Suprapubic skin (tissue), 3 donors: ENCODE measurements around the gene TAS1R2.

Source experiments
- POLR2AphosphoS5 ChIP-seq, 3 donors: sonication (generic); formaldehyde crosslinking; IDR thresholded peaks; one replicate each; pipeline ENCODE4 v1.6.1; 2017; ENCODE audit warnings: antibody characterized with exemption in 3 of 3
- TF ChIP-seq, protein P1 (sequence below), 2 donors: fragments of 200-600 bp in 1 of 2; fragments of 450-650 bp in 1 of 2; sonication (generic) in 1 of 2; IDR thresholded peaks; one replicate each; pipeline ENCODE4 v1.5.1; 2016 to 2019; ENCODE audit warnings: antibody characterized with exemption in 2 of 2, mild to moderate bottlenecking in 1 of 2, moderate library complexity in 1 of 2

DNA sequence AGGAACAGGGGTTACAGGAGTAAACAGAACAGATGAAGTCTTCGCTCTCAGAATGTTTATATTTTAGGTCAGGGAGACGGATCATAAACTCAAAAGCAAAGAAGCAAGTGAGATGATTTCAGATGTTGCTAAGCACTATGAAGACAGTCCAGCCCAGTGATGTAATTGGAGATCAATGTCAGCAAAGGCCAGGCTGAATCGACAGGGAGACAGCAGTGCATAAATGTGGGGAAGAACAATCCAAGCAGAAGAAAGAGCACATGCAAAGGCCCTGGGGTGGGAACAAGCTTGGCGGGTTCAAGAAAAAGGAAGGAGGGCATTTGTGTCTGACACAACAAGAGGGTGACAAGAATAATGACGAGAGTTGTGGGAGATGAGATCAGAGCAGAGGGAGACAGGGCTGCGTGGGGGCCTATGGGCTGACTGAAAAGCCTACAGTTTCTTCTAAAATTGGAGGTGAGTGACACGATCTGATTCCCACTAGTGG is 47.0 kb downstream of the TAS1R2 start:
- TF ChIP-seq, protein P1, sequence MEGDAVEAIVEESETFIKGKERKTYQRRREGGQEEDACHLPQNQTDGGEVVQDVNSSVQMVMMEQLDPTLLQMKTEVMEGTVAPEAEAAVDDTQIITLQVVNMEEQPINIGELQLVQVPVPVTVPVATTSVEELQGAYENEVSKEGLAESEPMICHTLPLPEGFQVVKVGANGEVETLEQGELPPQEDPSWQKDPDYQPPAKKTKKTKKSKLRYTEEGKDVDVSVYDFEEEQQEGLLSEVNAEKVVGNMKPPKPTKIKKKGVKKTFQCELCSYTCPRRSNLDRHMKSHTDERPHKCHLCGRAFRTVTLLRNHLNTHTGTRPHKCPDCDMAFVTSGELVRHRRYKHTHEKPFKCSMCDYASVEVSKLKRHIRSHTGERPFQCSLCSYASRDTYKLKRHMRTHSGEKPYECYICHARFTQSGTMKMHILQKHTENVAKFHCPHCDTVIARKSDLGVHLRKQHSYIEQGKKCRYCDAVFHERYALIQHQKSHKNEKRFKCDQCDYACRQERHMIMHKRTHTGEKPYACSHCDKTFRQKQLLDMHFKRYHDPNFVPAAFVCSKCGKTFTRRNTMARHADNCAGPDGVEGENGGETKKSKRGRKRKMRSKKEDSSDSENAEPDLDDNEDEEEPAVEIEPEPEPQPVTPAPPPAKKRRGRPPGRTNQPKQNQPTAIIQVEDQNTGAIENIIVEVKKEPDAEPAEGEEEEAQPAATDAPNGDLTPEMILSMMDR (IDR thresholded peaks at IDR 0.05) = no peak
- no peak for TF ChIP-seq POLR2AphosphoS5 (IDR thresholded peaks at IDR 0.05)
